Peyer's patch (tissue), 4 donors: ENCODE results near the gene EFHD1.

ENCODE experiments used
- POLR2A ChIP-seq, 2 donors: fragments of 450-650 bp; IDR thresholded peaks; one replicate each; pipeline ENCODE4 v1.5.1; 2017; ENCODE audit warnings: antibody characterized with exemption in 2 of 2, mild to moderate bottlenecking in 2 of 2, moderate library complexity in 2 of 2
- TF ChIP-seq, protein P1 (sequence below), 6 experiments: fragments of 450-650 bp in 4 of 6; fragments of 200-600 bp in 2 of 6; sonication (generic) in 1 of 6; IDR thresholded peaks; one replicate each; pipeline ENCODE4 v1.5.1; 2017 to 2019; ENCODE audit warnings: antibody characterized with exemption in 6 of 6, mild to moderate bottlenecking in 3 of 6, moderate library complexity in 1 of 6

DNA sequence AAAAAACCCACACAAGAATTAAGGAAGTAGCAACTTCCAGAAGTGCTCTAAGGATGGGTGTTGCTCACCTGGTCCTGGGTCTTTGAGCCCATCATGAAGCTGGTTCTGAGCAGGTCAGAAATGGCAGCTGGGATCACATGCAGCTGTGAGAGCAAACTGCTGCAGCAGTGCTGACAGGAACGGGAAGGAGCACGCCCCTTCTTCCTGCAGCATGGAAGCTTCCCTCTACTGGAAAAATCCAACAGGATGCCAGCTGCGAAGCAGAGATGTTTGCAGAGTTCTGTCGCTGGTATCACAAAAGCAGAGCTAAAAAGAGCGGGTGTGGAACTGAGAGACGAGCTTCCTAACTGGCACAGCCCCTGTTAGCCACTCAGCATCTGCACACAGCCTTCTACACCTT is 49.2 kb upstream of the EFHD1 start:
- TF ChIP-seq, protein P1, sequence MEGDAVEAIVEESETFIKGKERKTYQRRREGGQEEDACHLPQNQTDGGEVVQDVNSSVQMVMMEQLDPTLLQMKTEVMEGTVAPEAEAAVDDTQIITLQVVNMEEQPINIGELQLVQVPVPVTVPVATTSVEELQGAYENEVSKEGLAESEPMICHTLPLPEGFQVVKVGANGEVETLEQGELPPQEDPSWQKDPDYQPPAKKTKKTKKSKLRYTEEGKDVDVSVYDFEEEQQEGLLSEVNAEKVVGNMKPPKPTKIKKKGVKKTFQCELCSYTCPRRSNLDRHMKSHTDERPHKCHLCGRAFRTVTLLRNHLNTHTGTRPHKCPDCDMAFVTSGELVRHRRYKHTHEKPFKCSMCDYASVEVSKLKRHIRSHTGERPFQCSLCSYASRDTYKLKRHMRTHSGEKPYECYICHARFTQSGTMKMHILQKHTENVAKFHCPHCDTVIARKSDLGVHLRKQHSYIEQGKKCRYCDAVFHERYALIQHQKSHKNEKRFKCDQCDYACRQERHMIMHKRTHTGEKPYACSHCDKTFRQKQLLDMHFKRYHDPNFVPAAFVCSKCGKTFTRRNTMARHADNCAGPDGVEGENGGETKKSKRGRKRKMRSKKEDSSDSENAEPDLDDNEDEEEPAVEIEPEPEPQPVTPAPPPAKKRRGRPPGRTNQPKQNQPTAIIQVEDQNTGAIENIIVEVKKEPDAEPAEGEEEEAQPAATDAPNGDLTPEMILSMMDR (IDR thresholded peaks at IDR 0.05): no peak
- TF ChIP-seq POLR2A (IDR thresholded peaks at IDR 0.05): no peak
